ENCODE data around the gene DNLZ. TPM values are rescaled to one million over a fixed set of nuclear protein-coding genes. Genes with fewer than 3 reads are reported as not detected.
A peak's percentile ranks its signal among the peaks of the same experiment; 100 is the strongest.

DNLZ gene
- total RNA-seq, 1 experiment from 2014 or later: 36.6 TPM

GRCh38 chr9:136318776-136319241 lies 44.7 kb downstream of the DNLZ start:
- no peak for DNase-seq (ENCODE audit: low read depth)

GRCh38 chr9:136318111-136318775 lies 45.3 kb downstream of the DNLZ start:
- no peak for DNase-seq (ENCODE audit: low read depth)

- no peak for DNase-seq (ENCODE audit: low read depth)
Measured at GRCh38 chr9:136317695-136318094, 45.8 kb downstream of the DNLZ start.

DNA sequence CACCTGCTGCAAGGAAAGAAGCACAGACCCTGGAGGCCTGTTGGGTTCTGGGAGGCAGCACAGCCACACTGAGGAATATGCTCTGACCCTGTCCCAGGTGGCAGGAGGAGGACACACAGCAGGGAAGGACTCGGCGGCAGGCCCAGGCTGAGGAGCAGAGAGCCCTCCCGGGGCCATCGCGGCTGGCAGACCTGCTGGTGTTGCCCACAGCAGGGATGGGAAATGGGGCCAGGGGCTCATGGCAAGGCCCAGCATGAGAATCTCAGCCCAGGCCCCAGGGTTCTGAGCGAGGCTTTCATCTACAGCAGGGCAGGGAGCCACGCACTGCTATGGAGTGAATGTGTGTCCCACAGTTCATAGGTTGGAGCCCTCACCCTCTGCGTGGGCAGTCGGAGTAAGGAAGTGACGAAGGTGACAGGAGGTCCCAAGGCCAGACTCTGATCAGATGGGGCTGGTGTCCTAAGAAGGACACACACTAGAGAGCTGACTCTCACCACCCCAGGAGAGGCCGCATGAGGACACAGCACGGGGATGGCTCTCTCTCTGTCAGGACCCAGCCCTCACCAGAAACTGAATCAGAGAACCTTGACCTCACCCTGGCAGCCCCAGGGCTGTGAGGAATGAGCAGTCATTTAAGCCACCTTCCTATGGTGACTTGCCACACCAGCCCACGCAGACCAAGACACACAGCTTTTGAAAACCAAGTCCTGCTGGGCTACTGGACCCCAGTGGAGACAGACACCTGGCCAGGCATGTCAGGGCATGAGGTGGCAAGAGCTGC lies 46.5 kb downstream of the DNLZ start:
- DNase-seq (ENCODE audit: low read depth): no peak

- no peak for DNase-seq (ENCODE audit: low read depth)
Measured at GRCh38 chr9:136316271-136316751, 47.2 kb downstream of the DNLZ start.

GRCh38 chr9:136314944-136315343 lies 48.6 kb downstream of the DNLZ start:
- DNase-seq (ENCODE audit: low read depth): no peak

DNA sequence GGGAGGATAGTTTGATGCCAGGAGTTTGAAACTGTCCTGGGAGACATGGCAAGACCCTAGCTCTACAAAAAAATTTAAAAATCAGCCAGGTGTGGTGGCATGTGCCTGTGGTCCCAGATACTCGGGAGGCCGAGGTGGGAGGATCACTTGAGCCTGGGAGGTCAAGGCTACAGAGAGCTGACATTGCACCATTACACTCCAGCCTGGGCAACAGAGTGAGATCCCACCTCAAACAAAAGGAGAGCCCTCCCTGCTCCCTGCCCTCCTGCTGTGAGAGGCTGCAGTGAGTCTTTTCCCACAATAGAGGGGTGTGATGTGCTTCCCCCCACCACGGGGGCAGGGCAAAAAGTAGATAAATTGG lies 49.5 kb downstream of the DNLZ start:
- DNase-seq (ENCODE audit: low read depth): no peak

GRCh38 chr9:136313111-136314055 lies 50.2 kb downstream of the DNLZ start:
- no peak for DNase-seq (ENCODE audit: low read depth)

GRCh38 chr9:136312436-136312835 lies 51.1 kb downstream of the DNLZ start:
- no peak for DNase-seq (ENCODE audit: low read depth)

GRCh38 chr9:136312009-136312375 lies 51.6 kb downstream of the DNLZ start:
- DNase-seq (ENCODE audit: low read depth): no peak

DNA sequence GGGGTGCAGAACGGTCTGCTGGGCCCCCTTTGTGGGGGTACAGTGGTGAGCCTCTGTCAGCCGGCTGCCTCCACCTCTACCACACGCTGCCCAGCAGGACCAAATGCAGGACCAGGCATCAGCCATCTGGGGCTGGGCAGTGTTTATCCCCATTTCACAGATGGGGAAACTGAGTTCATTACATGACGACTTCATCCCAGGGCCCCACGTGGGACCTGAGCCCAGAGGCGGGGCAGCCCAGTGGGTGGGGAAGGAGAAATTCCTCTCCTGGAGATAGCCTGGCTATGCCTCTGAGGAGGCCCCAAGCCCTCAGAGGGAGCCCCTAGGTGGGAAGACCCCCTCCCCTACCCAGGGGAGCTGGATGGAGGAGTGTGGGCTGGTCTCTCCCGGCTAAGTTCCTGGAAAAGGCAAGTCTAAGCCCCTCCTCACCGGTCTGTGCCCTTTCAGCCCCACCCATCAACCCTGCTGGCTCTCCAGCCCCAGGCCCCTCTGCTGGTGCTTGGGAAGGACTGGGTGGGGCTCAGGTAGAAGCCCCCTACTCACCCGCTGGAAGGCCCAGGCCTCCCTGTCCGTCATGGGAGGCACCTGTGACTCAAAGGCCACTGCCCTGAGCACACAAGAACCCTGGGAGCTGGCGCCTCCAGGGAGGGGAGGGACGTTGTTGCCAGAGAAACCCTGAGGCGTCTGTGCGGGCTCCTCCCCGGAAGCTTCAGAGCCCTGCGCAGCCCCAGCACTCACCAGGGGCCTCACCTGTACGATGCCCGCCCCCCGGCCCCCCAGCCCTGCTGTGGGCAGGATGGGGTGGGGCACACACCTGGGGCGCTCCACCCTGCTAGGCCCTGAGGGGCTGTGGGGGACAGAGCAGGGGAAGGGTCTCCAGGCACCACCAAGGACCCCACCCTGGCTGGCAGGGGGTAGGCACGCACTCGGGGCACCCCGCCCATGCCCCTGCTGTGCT lies 52.2 kb downstream of the DNLZ start:
- peak; percentile 28 for DNase-seq (ENCODE audit: low read depth)

GRCh38 chr9:136310273-136311030 lies 53.1 kb downstream of the DNLZ start:
- no peak for DNase-seq (ENCODE audit: low read depth)

DNA sequence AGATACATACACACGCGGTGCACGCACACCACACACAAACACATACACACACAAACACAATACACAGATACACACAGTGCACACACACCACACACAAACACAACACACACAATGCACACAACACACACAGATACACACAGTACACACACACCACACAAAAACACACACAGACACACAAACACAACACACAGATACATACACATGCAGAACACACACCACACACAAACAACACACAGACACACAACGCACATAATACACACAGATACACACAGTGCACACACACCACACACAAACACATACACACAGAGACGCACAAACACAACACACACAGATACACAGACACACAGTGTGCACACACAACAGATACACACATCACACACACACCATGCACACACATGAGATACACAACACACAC lies 53.7 kb downstream of the DNLZ start:
- no peak for DNase-seq (ENCODE audit: low read depth)

Other genes starting within 250 kb of the DNLZ start
- 47.1 and 63.7 TPM in 2 replicates for gene TMEM250, start 244.9 kb downstream of the DNLZ start, total RNA-seq (2014; rRNA removed; shearing (Covaris generic))
- not detected in 2 replicates for gene LHX3, start 158.6 kb downstream of the DNLZ start, total RNA-seq (2014; rRNA removed; shearing (Covaris generic))
- 20.1 and 21.7 TPM in 2 replicates for gene QSOX2, start 117.9 kb downstream of the DNLZ start, total RNA-seq (2014; rRNA removed; shearing (Covaris generic))
- gene CCDC187, start 59.6 kb downstream of the DNLZ start, total RNA-seq (2014; rRNA removed; shearing (Covaris generic)): under 0.01 and 0.02 TPM in 2 replicates
- 19.0 and 23.1 TPM in 2 replicates for gene GPSM1, start 36.2 kb downstream of the DNLZ start, total RNA-seq (2014; rRNA removed; shearing (Covaris generic))
- 0.43 and 0.66 TPM in 2 replicates for gene CARD9, start 9.9 kb upstream of the DNLZ start, total RNA-seq (2014; rRNA removed; shearing (Covaris generic))
- 13.5 and 15.3 TPM in 2 replicates for gene SNAPC4, start 36.4 kb upstream of the DNLZ start, total RNA-seq (2014; rRNA removed; shearing (Covaris generic))
- gene ENTR1, start 46.9 kb upstream of the DNLZ start, total RNA-seq (2014; rRNA removed; shearing (Covaris generic)): 114 and 125 TPM in 2 replicates
- 88.6 and 104 TPM in 2 replicates for gene PMPCA, start 46.9 kb upstream of the DNLZ start, total RNA-seq (2014; rRNA removed; shearing (Covaris generic))
- gene INPP5E, start 76.1 kb upstream of the DNLZ start, total RNA-seq (2014; rRNA removed; shearing (Covaris generic)): 12.1 and 16.6 TPM in 2 replicates
- 18.1 and 22.7 TPM in 2 replicates for gene SEC16A, start 119.3 kb upstream of the DNLZ start, total RNA-seq (2014; rRNA removed; shearing (Covaris generic))
- 11.4 and 13.7 TPM in 2 replicates for gene NOTCH1, start 182.3 kb upstream of the DNLZ start, total RNA-seq (2014; rRNA removed; shearing (Covaris generic))